ENCODE results near the gene ZNF576. TPM values are rescaled to one million over a fixed set of nuclear protein-coding genes. Genes with fewer than 3 reads are reported as not detected.

The ZNF576 gene
- polyA plus RNA-seq, 4 donors = 14.7 to 24.2 (median 17.2) TPM

DNA sequence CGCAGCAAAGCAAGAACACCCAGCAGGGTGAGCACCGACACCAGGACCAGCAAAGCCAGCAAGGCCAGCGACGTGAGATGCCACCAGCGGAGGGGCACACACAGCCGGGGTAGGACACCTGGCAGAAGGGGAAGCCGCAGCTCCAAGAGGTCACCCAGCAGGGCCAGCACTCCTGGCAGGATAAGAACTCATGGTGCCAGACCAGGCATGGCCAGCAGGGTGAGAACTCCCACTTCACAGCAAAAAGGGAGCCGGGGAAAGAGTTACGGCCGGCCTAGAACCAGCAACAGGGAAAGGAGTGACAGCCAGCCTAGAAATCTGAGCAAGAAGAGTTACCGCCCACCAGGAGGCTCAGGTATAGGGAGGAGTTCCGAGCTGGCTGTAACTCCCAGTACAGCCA, 16.0 kb downstream of the ZNF576 start:
- Histone ChIP-seq H3K27me3 (ENCODE audit: control insufficient read depth in 3 of 3, insufficient read depth in 3 of 3, low read length in 3 of 3) (no peaks in the 10 kb centered on the region), H3K4me1 (ENCODE audit: control insufficient read depth in 3 of 3, insufficient read depth in 2 of 3, low read depth in 1 of 3, low read length in 2 of 3) (no peaks in the 10 kb centered on the region), H3K9me3 (ENCODE audit: control insufficient read depth in 2 of 2, insufficient read depth in 1 of 2, low read depth in 1 of 2, low read length in 1 of 2) (no peaks in the 10 kb centered on the region), H3K4me3 (ENCODE audit: low read depth in 1 of 3, low read length in 3 of 3) (no peak overlapping the region), H3K27ac (ENCODE audit: low read depth in 1 of 3, low read length in 2 of 3) (no peak overlapping the region), H3K36me3 (ENCODE audit: control insufficient read depth in 3 of 3, insufficient read depth in 2 of 3, low read depth in 1 of 3, low read length in 3 of 3) (peaks cover 0 to 52% (median 0%) of the 10 kb centered on the region in 3 donors)
- FAIRE-seq (no peak), DNase-seq (no peak)
- WGBS, 3 donors = 96 to 99% (median 97%) methylated on average over 12 of the region's 12 CpGs

DNA sequence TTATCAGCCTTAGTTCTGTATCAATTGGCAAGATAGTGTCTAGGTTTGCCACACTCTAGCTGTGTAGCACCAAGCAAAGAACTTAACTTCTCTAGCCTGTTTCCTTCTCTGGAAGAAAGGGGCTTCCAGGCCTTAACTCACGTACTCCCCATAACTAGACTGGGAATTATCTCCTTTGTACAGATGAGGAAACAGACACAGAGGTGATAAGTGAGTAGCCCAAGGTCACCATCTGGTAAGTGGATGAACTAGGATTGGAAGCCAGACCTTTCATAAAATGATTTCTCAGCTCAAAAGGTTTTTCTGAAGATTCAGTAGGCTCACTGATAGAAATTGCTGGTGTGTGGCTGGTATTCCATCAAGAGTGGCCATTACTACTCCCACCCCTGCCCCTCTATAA, 19.9 kb downstream of the ZNF576 start:
- peaks cover 0 to 29% (median 0%) of the 10 kb centered on the region in 3 donors for H3K36me3 ChIP-seq (ENCODE audit: control insufficient read depth in 3 of 3, insufficient read depth in 2 of 3, low read depth in 1 of 3, low read length in 3 of 3)
- no peak overlapping the region for H3K4me3 ChIP-seq (ENCODE audit: low read depth in 1 of 3, low read length in 3 of 3)
- 63 to 85% (median 82%) methylated on average over 1 of the region's 1 CpG for WGBS, 3 donors
- no peak overlapping the region for H3K27ac ChIP-seq (ENCODE audit: low read depth in 1 of 3, low read length in 2 of 3)
- DNase-seq = no peak
- no peak for FAIRE-seq
- H3K4me1 ChIP-seq (ENCODE audit: control insufficient read depth in 3 of 3, insufficient read depth in 2 of 3, low read depth in 1 of 3, low read length in 2 of 3) = peaks cover 0 to 9% (median 7%) of the 10 kb centered on the region in 3 donors
- H3K9me3 ChIP-seq (ENCODE audit: control insufficient read depth in 2 of 2, insufficient read depth in 1 of 2, low read depth in 1 of 2, low read length in 1 of 2) = no peaks in the 10 kb centered on the region
- H3K27me3 ChIP-seq (ENCODE audit: control insufficient read depth in 3 of 3, insufficient read depth in 3 of 3, low read length in 3 of 3) = no peaks in the 10 kb centered on the region

DNA sequence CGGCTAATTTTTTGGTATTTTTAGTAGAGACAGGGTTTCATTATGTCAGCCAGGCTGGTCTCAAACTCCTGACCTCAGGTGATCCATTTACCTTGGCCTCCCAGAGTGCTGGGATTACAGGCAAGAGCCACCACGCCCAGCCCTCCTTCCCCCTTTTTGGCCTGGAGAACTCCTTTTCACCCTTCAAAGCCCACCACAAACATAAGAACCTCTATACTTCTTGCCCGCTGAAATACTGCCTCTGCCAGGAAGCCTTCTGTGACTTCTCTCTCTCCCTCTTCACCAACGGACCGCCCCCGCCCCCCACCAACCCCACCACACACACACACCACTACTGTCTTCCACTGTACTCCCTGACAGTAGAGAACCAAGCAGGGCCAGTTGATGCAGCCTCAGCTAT, 20.6 kb downstream of the ZNF576 start:
- WGBS, 3 donors = 86 to 95% (median 90%) methylated on average over 6 of the region's 6 CpGs

DNA sequence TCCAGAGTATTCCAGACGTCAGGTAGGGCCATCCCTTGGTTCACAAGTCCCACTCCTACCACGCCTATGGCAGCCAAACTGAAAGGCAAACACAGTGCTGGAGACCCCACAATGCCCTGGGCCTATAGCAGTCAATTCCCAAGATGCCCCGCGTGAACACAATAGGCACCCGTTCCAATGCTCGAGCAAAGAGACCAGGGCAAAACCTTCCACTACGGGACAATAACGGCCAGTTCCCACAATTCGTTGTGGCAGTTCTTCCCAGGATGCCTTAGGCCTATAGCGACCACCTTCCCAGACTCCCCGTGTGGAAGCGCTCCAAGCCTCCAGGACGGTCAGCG, 22.5 kb downstream of the ZNF576 start:
- peak overlapping the region; percentile 71 to 99 (median 77) for H3K4me3 ChIP-seq (ENCODE audit: low read depth in 1 of 3, low read length in 3 of 3)
- peak overlapping the region; percentile 57 to 99 (median 97) for H3K27ac ChIP-seq (ENCODE audit: low read depth in 1 of 3, low read length in 2 of 3)

More for the DNA sequence above, 20.6 kb downstream of the ZNF576 start:
- no peak overlapping the region for H3K4me3 ChIP-seq (ENCODE audit: low read depth in 1 of 3, low read length in 3 of 3)
- no peak overlapping the region for H3K27ac ChIP-seq (ENCODE audit: low read depth in 1 of 3, low read length in 2 of 3)
- H3K36me3 ChIP-seq (ENCODE audit: control insufficient read depth in 3 of 3, insufficient read depth in 2 of 3, low read depth in 1 of 3, low read length in 3 of 3) = peaks cover 0 to 23% (median 0%) of the 10 kb centered on the region in 3 donors
- FAIRE-seq (no peak), DNase-seq (no peak)
- no peaks in the 10 kb centered on the region for H3K9me3 ChIP-seq (ENCODE audit: control insufficient read depth in 2 of 2, insufficient read depth in 1 of 2, low read depth in 1 of 2, low read length in 1 of 2)
- no peaks in the 10 kb centered on the region for H3K27me3 ChIP-seq (ENCODE audit: control insufficient read depth in 3 of 3, insufficient read depth in 3 of 3, low read length in 3 of 3)
- peaks cover 0 to 9% (median 7%) of the 10 kb centered on the region in 3 donors for H3K4me1 ChIP-seq (ENCODE audit: control insufficient read depth in 3 of 3, insufficient read depth in 2 of 3, low read depth in 1 of 3, low read length in 2 of 3)

DNA sequence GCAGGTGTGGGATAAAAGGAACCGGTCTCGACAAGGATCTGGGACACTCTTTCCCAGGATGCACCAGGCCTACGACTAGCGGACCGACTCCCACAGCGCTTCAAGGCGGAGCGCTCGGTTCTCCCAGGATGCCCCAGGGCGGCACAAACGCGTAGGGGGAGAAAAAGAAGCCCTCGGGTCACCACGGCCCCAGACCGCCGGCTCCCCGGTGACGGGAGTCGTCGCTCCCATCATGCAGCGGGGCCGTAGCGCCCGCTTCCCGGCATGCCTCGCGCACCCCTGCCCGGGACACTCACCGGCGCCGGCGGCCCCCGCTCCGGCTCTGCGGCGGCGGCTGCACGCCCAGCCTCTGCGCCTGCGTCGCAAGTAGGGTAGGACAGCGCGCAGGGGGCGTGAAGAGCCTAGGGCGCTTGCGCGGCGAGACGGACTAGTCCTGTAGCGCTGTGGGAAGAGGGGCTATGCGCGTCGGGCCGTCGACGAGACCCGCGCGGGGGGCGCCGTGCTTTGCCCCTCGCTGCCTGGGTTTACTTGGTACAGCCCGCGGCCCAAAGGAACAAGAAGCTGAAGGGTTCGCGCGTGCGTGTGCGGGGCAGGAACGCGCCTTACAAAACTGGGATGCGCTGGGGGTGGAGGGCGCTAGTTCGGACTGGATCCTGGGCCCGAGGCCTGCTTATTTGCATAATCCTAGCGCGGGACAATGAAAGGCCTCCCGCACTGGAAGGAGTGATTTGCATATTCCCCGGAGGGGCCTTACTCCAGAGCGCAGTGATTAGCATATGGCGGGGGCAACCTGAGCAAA, 23.1 kb downstream of the ZNF576 start, which contains the start of gene ZNF428:
TSS of gene ZNF428 (minus strand) at position 368 of the 799 bp plus-strand sequence. CDS start 5,325 bp downstream, outside the sequence.
- DNase-seq = peak; percentile 79 to 94
- WGBS, 3 donors = 0% methylated on average over 56 to 81 of the region's 81 CpGs
- peaks cover 0 to 6% (median 0%) of the 10 kb centered on the region in 3 donors for H3K36me3 ChIP-seq (ENCODE audit: control insufficient read depth in 3 of 3, insufficient read depth in 2 of 3, low read depth in 1 of 3, low read length in 3 of 3)
- peak within 1 kb of the TSS; percentile 71 to 99 (median 77) for H3K4me3 ChIP-seq (ENCODE audit: low read depth in 1 of 3, low read length in 3 of 3)
- no peak for FAIRE-seq
- H3K9me3 ChIP-seq (ENCODE audit: control insufficient read depth in 2 of 2, insufficient read depth in 1 of 2, low read depth in 1 of 2, low read length in 1 of 2) = no peaks in the 10 kb centered on the region
- no peaks in the 10 kb centered on the region for H3K27me3 ChIP-seq (ENCODE audit: control insufficient read depth in 3 of 3, insufficient read depth in 3 of 3, low read length in 3 of 3)
- peaks cover 0 to 9% (median 7%) of the 10 kb centered on the region in 3 donors for H3K4me1 ChIP-seq (ENCODE audit: control insufficient read depth in 3 of 3, insufficient read depth in 2 of 3, low read depth in 1 of 3, low read length in 2 of 3)
- peak within 1 kb of the TSS; percentile 57 to 99 (median 97) for H3K27ac ChIP-seq (ENCODE audit: low read depth in 1 of 3, low read length in 2 of 3)

More for the DNA sequence above, 22.5 kb downstream of the ZNF576 start:
- Histone ChIP-seq H3K36me3 (ENCODE audit: control insufficient read depth in 3 of 3, insufficient read depth in 2 of 3, low read depth in 1 of 3, low read length in 3 of 3) (peaks cover 0 to 10% (median 0%) of the 10 kb centered on the region in 3 donors), H3K27me3 (ENCODE audit: control insufficient read depth in 3 of 3, insufficient read depth in 3 of 3, low read length in 3 of 3) (no peaks in the 10 kb centered on the region), H3K4me1 (ENCODE audit: control insufficient read depth in 3 of 3, insufficient read depth in 2 of 3, low read depth in 1 of 3, low read length in 2 of 3) (peaks cover 0 to 9% (median 7%) of the 10 kb centered on the region in 3 donors), H3K9me3 (ENCODE audit: control insufficient read depth in 2 of 2, insufficient read depth in 1 of 2, low read depth in 1 of 2, low read length in 1 of 2) (no peaks in the 10 kb centered on the region)
- WGBS, 3 donors = 0 to 1% (median 0%) methylated on average over 14 of the region's 14 CpGs
- no peak for DNase-seq
- FAIRE-seq = no peak

DNA sequence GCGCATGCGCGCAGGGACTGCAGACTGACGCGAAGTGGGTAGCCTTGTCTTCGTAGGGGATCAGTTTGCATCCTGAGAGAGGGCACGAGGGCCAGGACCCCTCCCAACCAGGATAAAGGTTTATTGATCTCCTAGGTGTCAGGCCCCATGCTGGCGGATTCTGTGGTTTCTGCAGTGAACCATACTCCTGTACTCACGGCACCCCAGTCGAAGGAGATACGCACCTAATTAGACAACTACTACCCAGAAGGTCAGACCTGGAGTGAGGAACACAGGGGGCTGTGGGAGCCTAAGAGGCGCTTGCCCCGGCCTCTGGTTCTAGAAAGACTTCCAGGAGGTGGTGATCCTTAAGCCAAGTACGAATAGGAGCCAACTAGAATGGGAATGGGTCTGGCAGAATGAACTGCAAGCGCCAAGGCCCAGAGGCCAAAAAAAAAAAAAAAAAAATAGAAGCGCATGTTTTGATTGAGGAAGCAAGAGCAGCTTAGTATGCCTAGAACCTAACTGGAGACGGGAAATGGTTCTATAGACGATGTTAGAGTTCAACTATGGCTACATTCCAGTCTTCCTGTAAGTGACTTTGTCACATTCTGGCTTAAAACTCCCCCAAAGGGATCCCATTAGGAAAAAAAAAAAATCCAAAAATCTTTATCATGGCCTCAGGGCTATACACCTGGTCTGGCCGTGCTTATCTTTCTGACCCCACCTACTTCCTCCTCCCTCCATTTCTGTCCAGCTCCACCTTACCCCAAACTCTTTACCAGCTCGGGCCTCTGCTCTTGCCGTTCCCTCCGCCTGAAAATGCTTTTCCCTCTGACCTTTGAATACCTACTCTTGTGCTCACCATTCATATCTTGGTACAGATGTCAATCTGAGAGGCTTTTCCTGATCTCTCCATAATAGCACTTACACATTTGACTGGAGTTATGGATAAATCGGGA, 23.9 kb downstream of the ZNF576 start:
- Histone ChIP-seq H3K27ac (ENCODE audit: low read depth in 1 of 3, low read length in 2 of 3) (peak overlapping the region; percentile 57 to 99 (median 97)), H3K4me1 (ENCODE audit: control insufficient read depth in 3 of 3, insufficient read depth in 2 of 3, low read depth in 1 of 3, low read length in 2 of 3) (peaks cover 0 to 9% (median 9%) of the 10 kb centered on the region in 3 donors), H3K27me3 (ENCODE audit: control insufficient read depth in 3 of 3, insufficient read depth in 3 of 3, low read length in 3 of 3) (no peaks in the 10 kb centered on the region), H3K4me3 (ENCODE audit: low read depth in 1 of 3, low read length in 3 of 3) (peak overlapping the region; percentile 71 to 99 (median 77)), H3K36me3 (ENCODE audit: control insufficient read depth in 3 of 3, insufficient read depth in 2 of 3, low read depth in 1 of 3, low read length in 3 of 3) (peaks cover 0 to 6% (median 0%) of the 10 kb centered on the region in 3 donors), H3K9me3 (ENCODE audit: control insufficient read depth in 2 of 2, insufficient read depth in 1 of 2, low read depth in 1 of 2, low read length in 1 of 2) (no peaks in the 10 kb centered on the region)
- no peak for DNase-seq
- 30 to 43% (median 42%) methylated on average over 23 of the region's 23 CpGs for WGBS, 3 donors
- no peak for FAIRE-seq

DNA sequence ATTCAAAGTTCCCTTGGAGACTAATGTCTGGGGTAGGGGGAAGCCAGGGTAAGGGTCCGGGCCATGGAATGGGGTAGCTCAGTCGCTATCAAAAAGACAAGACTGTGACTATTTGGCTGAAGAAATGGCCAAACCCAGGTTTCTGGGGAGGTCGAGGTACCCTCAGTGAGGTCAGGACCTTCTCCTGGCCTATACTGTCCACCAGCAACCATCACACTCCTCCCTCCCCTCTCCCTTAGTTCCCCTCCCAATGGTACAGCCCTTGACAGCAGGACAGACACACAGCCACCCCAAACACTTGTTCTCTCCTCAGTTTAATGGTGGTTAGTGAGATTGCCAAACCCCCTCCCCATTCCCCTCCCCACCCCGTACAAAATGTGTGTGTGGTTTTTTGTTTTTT, 25.7 kb downstream of the ZNF576 start:
- Histone ChIP-seq H3K4me1 (ENCODE audit: control insufficient read depth in 3 of 3, insufficient read depth in 2 of 3, low read depth in 1 of 3, low read length in 2 of 3) (peaks cover 0 to 9% (median 9%) of the 10 kb centered on the region in 3 donors), H3K4me3 (ENCODE audit: low read depth in 1 of 3, low read length in 3 of 3) (no peak overlapping the region), H3K27me3 (ENCODE audit: control insufficient read depth in 3 of 3, insufficient read depth in 3 of 3, low read length in 3 of 3) (peaks cover 0 to 3% (median 0%) of the 10 kb centered on the region in 3 donors), H3K27ac (ENCODE audit: low read depth in 1 of 3, low read length in 2 of 3) (no peak overlapping the region), H3K9me3 (ENCODE audit: control insufficient read depth in 2 of 2, insufficient read depth in 1 of 2, low read depth in 1 of 2, low read length in 1 of 2) (no peaks in the 10 kb centered on the region), H3K36me3 (ENCODE audit: control insufficient read depth in 3 of 3, insufficient read depth in 2 of 3, low read depth in 1 of 3, low read length in 3 of 3) (peaks cover 0 to 14% (median 0%) of the 10 kb centered on the region in 3 donors)
- 65 to 79% (median 73%) methylated on average over 4 of the region's 4 CpGs for WGBS, 3 donors
- no peak for FAIRE-seq
- DNase-seq = no peak

DNA sequence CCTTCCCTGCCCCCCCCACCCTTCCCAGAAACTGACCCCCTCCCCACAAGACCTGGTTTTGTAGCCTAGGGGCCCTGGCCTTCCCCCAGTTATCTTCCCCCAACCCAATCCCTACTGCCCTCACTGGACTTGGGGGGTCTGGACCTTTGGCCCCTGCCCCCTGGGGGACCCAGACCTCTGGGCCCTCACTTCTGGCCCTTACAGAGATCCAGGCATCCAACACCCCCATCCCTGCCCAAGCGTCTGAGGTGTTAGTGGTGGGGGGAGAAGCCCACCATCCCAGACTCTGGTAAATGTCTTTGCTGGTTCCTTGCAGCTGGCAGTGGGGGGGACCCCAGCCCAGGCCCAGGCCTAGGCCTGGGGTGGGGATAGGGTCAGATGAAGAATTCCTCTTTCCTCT, 26.6 kb downstream of the ZNF576 start:
- no peak for DNase-seq
- H3K4me3 ChIP-seq (ENCODE audit: low read depth in 1 of 3, low read length in 3 of 3) = no peak overlapping the region
- WGBS, 3 donors = 80 to 92% (median 85%) methylated on average over 1 of the region's 1 CpG
- peaks cover 0 to 9% (median 9%) of the 10 kb centered on the region in 3 donors for H3K4me1 ChIP-seq (ENCODE audit: control insufficient read depth in 3 of 3, insufficient read depth in 2 of 3, low read depth in 1 of 3, low read length in 2 of 3)
- H3K27me3 ChIP-seq (ENCODE audit: control insufficient read depth in 3 of 3, insufficient read depth in 3 of 3, low read length in 3 of 3) = peaks cover 0 to 3% (median 0%) of the 10 kb centered on the region in 3 donors
- no peak for FAIRE-seq
- no peak overlapping the region for H3K27ac ChIP-seq (ENCODE audit: low read depth in 1 of 3, low read length in 2 of 3)
- peaks cover 0 to 14% (median 0%) of the 10 kb centered on the region in 3 donors for H3K36me3 ChIP-seq (ENCODE audit: control insufficient read depth in 3 of 3, insufficient read depth in 2 of 3, low read depth in 1 of 3, low read length in 3 of 3)
- no peaks in the 10 kb centered on the region for H3K9me3 ChIP-seq (ENCODE audit: control insufficient read depth in 2 of 2, insufficient read depth in 1 of 2, low read depth in 1 of 2, low read length in 1 of 2)

Measured in small intestine (tissue), 7 donors.